Fibroblast of lung (primary cell): ENCODE measurements around the gene PUM2. TPM values are rescaled to one million over a fixed set of nuclear protein-coding genes. Genes with fewer than 3 reads are reported as not detected.

Experiments
- DNase-seq, 2 donors: peaks; one replicate each; pipeline versions ENCODE4 v3.0.0 to v3.0.0-alpha.2; 2010; ENCODE audit warnings: low read depth in 2 of 2
- H2AFZ ChIP-seq: 2 replicates; pipeline ENCODE4 v1.5.1; 2012; ENCODE audit warnings: low read length, control low read depth, inconsistent platforms
- H3K27ac ChIP-seq: 2 replicates; pipeline ENCODE4 v1.5.1; 2011; ENCODE audit warnings: low read length, control low read depth; ENCODE audit not compliant: insufficient read depth
- H3K27me3 ChIP-seq: 2 replicates; pipeline ENCODE4 v1.5.1; 2011; ENCODE audit warnings: mild to moderate bottlenecking, low read length; ENCODE audit not compliant: control insufficient read depth, insufficient read depth
- H3K36me3 ChIP-seq: 2 replicates; pipeline ENCODE4 v1.5.1; 2011; ENCODE audit warnings: low read length; ENCODE audit not compliant: control insufficient read depth, insufficient read depth
- H3K4me1 ChIP-seq: 2 replicates; pipeline ENCODE4 v1.5.1; 2011; ENCODE audit warnings: low read length; ENCODE audit not compliant: control insufficient read depth, insufficient read depth; ENCODE audit errors: extremely low read depth
- H3K4me2 ChIP-seq: 2 replicates; pipeline ENCODE4 v1.5.1; 2011; ENCODE audit warnings: low read length, control low read depth; ENCODE audit not compliant: insufficient read depth; ENCODE audit errors: extremely low read depth
- H3K4me3 ChIP-seq, 4 experiments: fragments of 200-600 bp in 1 of 4; sonication (generic) in 1 of 4; replicated peaks in 1 of 4; 2 replicates each; pipeline ENCODE4 v1.5.1; 2011 to 2016; ENCODE audit warnings: low read length in 4 of 4, low read depth in 3 of 4, mild to moderate bottlenecking in 3 of 4, control low read depth in 2 of 4, inconsistent platforms in 1 of 4, mixed read lengths in 1 of 4; ENCODE audit not compliant: insufficient read depth in 1 of 4; ENCODE audit errors: control extremely low read depth in 1 of 4
- H3K79me2 ChIP-seq: 2 replicates; pipeline ENCODE4 v1.5.1; 2012; ENCODE audit warnings: mild to moderate bottlenecking, low read length, inconsistent platforms; ENCODE audit not compliant: control insufficient read depth, insufficient read depth
- H3K9ac ChIP-seq: 2 replicates; pipeline ENCODE4 v1.5.1; 2011; ENCODE audit warnings: mild to moderate bottlenecking, low read length, control low read depth; ENCODE audit not compliant: insufficient read depth
- H3K9me3 ChIP-seq: 2 replicates; pipeline ENCODE4 v1.5.1; 2012; ENCODE audit warnings: low read depth, low read length; ENCODE audit not compliant: control insufficient read depth, insufficient read depth
- H4K20me1 ChIP-seq: 2 replicates; pipeline ENCODE4 v1.5.1; 2011; ENCODE audit warnings: low read length; ENCODE audit not compliant: control insufficient read depth, insufficient read depth; ENCODE audit errors: extremely low read depth
- CTCF ChIP-seq, 2 donors: IDR thresholded peaks in 1 of 2; conservative IDR thresholded peaks in 1 of 2; 1 replicate in 1 of 2; 2 replicates in 1 of 2; pipeline ENCODE4 v1.5.1; 2011 to 2012; ENCODE audit warnings: low read length in 2 of 2, control low read depth in 1 of 2, inconsistent platforms in 1 of 2, low read depth in 1 of 2, mild to moderate bottlenecking in 1 of 2
- EZH2 ChIP-seq: IDR thresholded peaks from 2 replicates; pipeline ENCODE4 v1.5.1; 2012; ENCODE audit warnings: low read length, control low read depth, mild to moderate bottlenecking; ENCODE audit errors: missing control alignments
- polyA plus RNA-seq, 2 donors: library from polyadenylated mRNA; depleted of rRNA in 1 of 2; stranded (reverse) in 1 of 2; unstranded in 1 of 2; fragments of >200 nt; gene quantifications; 2 replicates each; pipeline ENCODE4 v1.2.1, GENCODE V29; 2011 to 2012; ENCODE audit warnings: missing spikeins in 1 of 2
- total RNA-seq: library from RNA; depleted of rRNA; stranded (reverse); fragments of >200 nt; gene quantifications from 2 replicates; pipeline ENCODE4 v1.2.1, GENCODE V29; 2014

Gene PUM2
- total and polyA plus RNA-seq, 2 donors (not counting 1 experiment from before 2014, with no cell fraction given) = 48.2 to 54.2 TPM

- Histone ChIP-seq H3K9me3 (no peaks in the 10 kb centered on the region), H4K20me1 (no peaks in the 10 kb centered on the region), H3K36me3 (no peaks in the 10 kb centered on the region), H3K79me2 (peaks cover 87% of the 10 kb centered on the region), H3K27me3 (no peaks in the 10 kb centered on the region), H3K9ac (no peak overlapping the region), H3K27ac (no peak overlapping the region), H3K4me3 (no peak overlapping the region), H3K4me1 (no peaks in the 10 kb centered on the region), H2AFZ (no peak overlapping the region), H3K4me2 (no peak overlapping the region)
- TF ChIP-seq CTCF (conservative IDR thresholded peaks at IDR 0.05 in 1 of 2, IDR thresholded peaks at IDR 0.05 in 1 of 2; ENCODE audit: low read depth in 1 of 2, low read length in 2 of 2) (no peak), EZH2 (no peak)
- DNase-seq = no peak
Observed at GRCh38 chr2:20330192-20330591, 20.5 kb downstream of the PUM2 start.

GRCh38 chr2:20327370-20327769, 23.3 kb downstream of the PUM2 start:
- Histone ChIP-seq H3K27me3 (no peaks in the 10 kb centered on the region), H3K9me3 (no peaks in the 10 kb centered on the region), H3K36me3 (peaks cover 2% of the 10 kb centered on the region), H3K4me1 (no peaks in the 10 kb centered on the region), H3K27ac (no peak overlapping the region), H4K20me1 (no peaks in the 10 kb centered on the region), H3K79me2 (peaks cover 81% of the 10 kb centered on the region), H3K9ac (no peak overlapping the region), H3K4me2 (no peak overlapping the region), H2AFZ (no peak overlapping the region), H3K4me3 (no peak overlapping the region)
- no peak for DNase-seq
- TF ChIP-seq EZH2 (no peak), CTCF (conservative IDR thresholded peaks at IDR 0.05 in 1 of 2, IDR thresholded peaks at IDR 0.05 in 1 of 2; ENCODE audit: low read depth in 1 of 2, low read length in 2 of 2) (no peak)

GRCh38 chr2:20326163-20326780, 24.4 kb downstream of the PUM2 start:
- no peak overlapping the region for H3K27ac ChIP-seq
- H2AFZ ChIP-seq = no peak overlapping the region
- H3K9ac ChIP-seq = no peak overlapping the region
- H3K27me3 ChIP-seq = no peaks in the 10 kb centered on the region
- H3K4me3 ChIP-seq = no peak overlapping the region
- no peaks in the 10 kb centered on the region for H3K9me3 ChIP-seq
- H4K20me1 ChIP-seq = no peaks in the 10 kb centered on the region
- H3K79me2 ChIP-seq = peaks cover 77% of the 10 kb centered on the region
- H3K36me3 ChIP-seq = peaks cover 3% of the 10 kb centered on the region
- TF ChIP-seq CTCF (conservative IDR thresholded peaks at IDR 0.05 in 1 of 2, IDR thresholded peaks at IDR 0.05 in 1 of 2; ENCODE audit: low read depth in 1 of 2, low read length in 2 of 2) (peak; percentile 95), EZH2 (no peak)
- H3K4me2 ChIP-seq = no peak overlapping the region
- no peaks in the 10 kb centered on the region for H3K4me1 ChIP-seq
- peak; percentile 55 to 70 for DNase-seq
